ENCODE results near the gene NTSR1.
A peak's percentile ranks its signal among the peaks of the same experiment; 100 is the strongest.

DNA sequence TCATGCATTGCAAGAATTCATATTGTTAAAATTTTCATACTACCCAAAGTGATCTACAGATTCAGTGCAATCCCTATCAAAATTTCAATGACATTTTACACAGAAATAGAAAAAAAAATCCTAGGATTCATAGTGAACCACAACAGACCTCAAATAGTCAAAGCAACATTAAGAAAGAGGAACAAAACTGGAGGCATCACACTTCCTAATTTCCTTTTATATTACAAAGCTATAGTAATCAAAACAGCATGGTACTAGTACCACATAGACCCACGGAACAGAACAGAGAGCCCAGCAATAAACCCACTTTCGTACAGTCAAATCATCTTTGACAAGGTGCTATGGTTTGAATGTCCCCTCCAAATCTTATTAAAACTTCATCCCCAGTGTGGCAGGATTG lies 39.7 kb downstream of the NTSR1 start:
- TF ChIP-seq, protein P1, sequence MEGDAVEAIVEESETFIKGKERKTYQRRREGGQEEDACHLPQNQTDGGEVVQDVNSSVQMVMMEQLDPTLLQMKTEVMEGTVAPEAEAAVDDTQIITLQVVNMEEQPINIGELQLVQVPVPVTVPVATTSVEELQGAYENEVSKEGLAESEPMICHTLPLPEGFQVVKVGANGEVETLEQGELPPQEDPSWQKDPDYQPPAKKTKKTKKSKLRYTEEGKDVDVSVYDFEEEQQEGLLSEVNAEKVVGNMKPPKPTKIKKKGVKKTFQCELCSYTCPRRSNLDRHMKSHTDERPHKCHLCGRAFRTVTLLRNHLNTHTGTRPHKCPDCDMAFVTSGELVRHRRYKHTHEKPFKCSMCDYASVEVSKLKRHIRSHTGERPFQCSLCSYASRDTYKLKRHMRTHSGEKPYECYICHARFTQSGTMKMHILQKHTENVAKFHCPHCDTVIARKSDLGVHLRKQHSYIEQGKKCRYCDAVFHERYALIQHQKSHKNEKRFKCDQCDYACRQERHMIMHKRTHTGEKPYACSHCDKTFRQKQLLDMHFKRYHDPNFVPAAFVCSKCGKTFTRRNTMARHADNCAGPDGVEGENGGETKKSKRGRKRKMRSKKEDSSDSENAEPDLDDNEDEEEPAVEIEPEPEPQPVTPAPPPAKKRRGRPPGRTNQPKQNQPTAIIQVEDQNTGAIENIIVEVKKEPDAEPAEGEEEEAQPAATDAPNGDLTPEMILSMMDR (IDR thresholded peaks at IDR 0.05; ENCODE audit: insufficient read depth, low read length): no peak
- TF ChIP-seq POLR2AphosphoS5 (IDR thresholded peaks at IDR 0.05; ENCODE audit: low read depth): no peak
- TF ChIP-seq, protein P2, sequence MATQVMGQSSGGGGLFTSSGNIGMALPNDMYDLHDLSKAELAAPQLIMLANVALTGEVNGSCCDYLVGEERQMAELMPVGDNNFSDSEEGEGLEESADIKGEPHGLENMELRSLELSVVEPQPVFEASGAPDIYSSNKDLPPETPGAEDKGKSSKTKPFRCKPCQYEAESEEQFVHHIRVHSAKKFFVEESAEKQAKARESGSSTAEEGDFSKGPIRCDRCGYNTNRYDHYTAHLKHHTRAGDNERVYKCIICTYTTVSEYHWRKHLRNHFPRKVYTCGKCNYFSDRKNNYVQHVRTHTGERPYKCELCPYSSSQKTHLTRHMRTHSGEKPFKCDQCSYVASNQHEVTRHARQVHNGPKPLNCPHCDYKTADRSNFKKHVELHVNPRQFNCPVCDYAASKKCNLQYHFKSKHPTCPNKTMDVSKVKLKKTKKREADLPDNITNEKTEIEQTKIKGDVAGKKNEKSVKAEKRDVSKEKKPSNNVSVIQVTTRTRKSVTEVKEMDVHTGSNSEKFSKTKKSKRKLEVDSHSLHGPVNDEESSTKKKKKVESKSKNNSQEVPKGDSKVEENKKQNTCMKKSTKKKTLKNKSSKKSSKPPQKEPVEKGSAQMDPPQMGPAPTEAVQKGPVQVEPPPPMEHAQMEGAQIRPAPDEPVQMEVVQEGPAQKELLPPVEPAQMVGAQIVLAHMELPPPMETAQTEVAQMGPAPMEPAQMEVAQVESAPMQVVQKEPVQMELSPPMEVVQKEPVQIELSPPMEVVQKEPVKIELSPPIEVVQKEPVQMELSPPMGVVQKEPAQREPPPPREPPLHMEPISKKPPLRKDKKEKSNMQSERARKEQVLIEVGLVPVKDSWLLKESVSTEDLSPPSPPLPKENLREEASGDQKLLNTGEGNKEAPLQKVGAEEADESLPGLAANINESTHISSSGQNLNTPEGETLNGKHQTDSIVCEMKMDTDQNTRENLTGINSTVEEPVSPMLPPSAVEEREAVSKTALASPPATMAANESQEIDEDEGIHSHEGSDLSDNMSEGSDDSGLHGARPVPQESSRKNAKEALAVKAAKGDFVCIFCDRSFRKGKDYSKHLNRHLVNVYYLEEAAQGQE (IDR thresholded peaks at IDR 0.05; ENCODE audit: insufficient replicate concordance, low read depth): no peak
- TF ChIP-seq SPI1 (IDR thresholded peaks at IDR 0.05; ENCODE audit: borderline replicate concordance, low read depth): peak; percentile 58; the same call in 1 of the 2 replicates
- TF ChIP-seq GABPA (IDR thresholded peaks at IDR 0.05; ENCODE audit: low read depth): no peak
